Esophagus squamous epithelium (tissue), 4 donors: ENCODE results near the gene BTN3A1.

Experiments
- POLR2A ChIP-seq, 4 donors: fragments of 450-650 bp; IDR thresholded peaks; one replicate each; pipeline ENCODE4 v1.6.1; 2017; ENCODE audit warnings: antibody characterized with exemption in 4 of 4, mild to moderate bottlenecking in 4 of 4, moderate library complexity in 3 of 4
- TF ChIP-seq, protein P1 (sequence below), 6 experiments: fragments of 450-650 bp in 4 of 6; fragments of 200-600 bp in 2 of 6; sonication (generic) in 2 of 6; IDR thresholded peaks; one replicate each; pipeline ENCODE4 v1.5.1; 2016 to 2019; ENCODE audit warnings: antibody characterized with exemption in 6 of 6, mild to moderate bottlenecking in 4 of 6, moderate library complexity in 4 of 6

- TF ChIP-seq, protein P1, sequence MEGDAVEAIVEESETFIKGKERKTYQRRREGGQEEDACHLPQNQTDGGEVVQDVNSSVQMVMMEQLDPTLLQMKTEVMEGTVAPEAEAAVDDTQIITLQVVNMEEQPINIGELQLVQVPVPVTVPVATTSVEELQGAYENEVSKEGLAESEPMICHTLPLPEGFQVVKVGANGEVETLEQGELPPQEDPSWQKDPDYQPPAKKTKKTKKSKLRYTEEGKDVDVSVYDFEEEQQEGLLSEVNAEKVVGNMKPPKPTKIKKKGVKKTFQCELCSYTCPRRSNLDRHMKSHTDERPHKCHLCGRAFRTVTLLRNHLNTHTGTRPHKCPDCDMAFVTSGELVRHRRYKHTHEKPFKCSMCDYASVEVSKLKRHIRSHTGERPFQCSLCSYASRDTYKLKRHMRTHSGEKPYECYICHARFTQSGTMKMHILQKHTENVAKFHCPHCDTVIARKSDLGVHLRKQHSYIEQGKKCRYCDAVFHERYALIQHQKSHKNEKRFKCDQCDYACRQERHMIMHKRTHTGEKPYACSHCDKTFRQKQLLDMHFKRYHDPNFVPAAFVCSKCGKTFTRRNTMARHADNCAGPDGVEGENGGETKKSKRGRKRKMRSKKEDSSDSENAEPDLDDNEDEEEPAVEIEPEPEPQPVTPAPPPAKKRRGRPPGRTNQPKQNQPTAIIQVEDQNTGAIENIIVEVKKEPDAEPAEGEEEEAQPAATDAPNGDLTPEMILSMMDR (IDR thresholded peaks at IDR 0.05): no peak
- no peak for TF ChIP-seq POLR2A (IDR thresholded peaks at IDR 0.05)
Observed at GRCh38 chr6:26464014-26464413, 61.9 kb downstream of the BTN3A1 start.
